Vagina (tissue), 2 donors: Measurements from ENCODE around the gene RSKR. TPM values are rescaled to one million over a fixed set of nuclear protein-coding genes. Genes with fewer than 3 reads are reported as not detected.

ENCODE experiments used
- DNase-seq, 2 donors: peaks; one replicate each; pipeline ENCODE4 v3.0.0-alpha.2; 2017; ENCODE audit errors: extremely low spot score in 2 of 2
- H3K27ac ChIP-seq: fragments of 200-600 bp; sonication (generic); one replicate; pipeline ENCODE4 v1.5.1; 2019
- H3K27me3 ChIP-seq: fragments of 200-600 bp; sonication (generic); one replicate; pipeline ENCODE4 v1.5.1; 2019
- H3K36me3 ChIP-seq, 2 donors: fragments of 200-600 bp; sonication (generic); one replicate each; pipeline ENCODE4 v1.5.1; 2017 to 2019
- H3K4me1 ChIP-seq: fragments of 200-600 bp; sonication (generic); one replicate; pipeline ENCODE4 v1.5.1; 2019
- H3K4me3 ChIP-seq, 2 donors: fragments of 200-600 bp; sonication (generic); 1 replicate in 1 of 2; 2 replicates in 1 of 2; pipeline ENCODE4 v1.5.1; 2016 to 2019
- H3K9me3 ChIP-seq: fragments of 200-600 bp; sonication (generic); one replicate; pipeline ENCODE4 v1.5.1; 2019
- POLR2A ChIP-seq, 2 donors: fragments of 450-650 bp; IDR thresholded peaks; one replicate each; pipeline ENCODE4 v1.6.1; 2017; ENCODE audit warnings: antibody characterized with exemption in 2 of 2, mild to moderate bottlenecking in 2 of 2, moderate library complexity in 2 of 2
- POLR2AphosphoS5 ChIP-seq, 2 donors: sonication (generic); formaldehyde crosslinking; IDR thresholded peaks; one replicate each; pipeline ENCODE4 v1.9.0; 2017; ENCODE audit warnings: antibody characterized with exemption in 2 of 2, mild to moderate bottlenecking in 2 of 2, low read depth in 1 of 2; ENCODE audit not compliant: insufficient read depth in 1 of 2
- intact Hi-C: fragments of 100-400 bp; cut with DNase I; formaldehyde crosslinking; loops from one replicate; pipeline ENCODE4 v1.15.1; 2023
- total RNA-seq: library from RNA; depleted of rRNA; stranded (reverse); fragments of >200 nt; gene quantifications from one replicate; pipeline ENCODE4 v1.2.3, GENCODE V29; 2016
- TF ChIP-seq, protein P1 (sequence below), 3 experiments: fragments of 450-650 bp in 2 of 3; fragments of 200-600 bp in 1 of 3; sonication (generic) in 1 of 3; IDR thresholded peaks; one replicate each; pipeline ENCODE4 v1.5.1; 2017 to 2019; ENCODE audit warnings: antibody characterized with exemption in 3 of 3, mild to moderate bottlenecking in 2 of 3, moderate library complexity in 2 of 3

Gene RSKR
- total RNA-seq, 1 donor from 2014 or later: 21.6 TPM

DNA sequence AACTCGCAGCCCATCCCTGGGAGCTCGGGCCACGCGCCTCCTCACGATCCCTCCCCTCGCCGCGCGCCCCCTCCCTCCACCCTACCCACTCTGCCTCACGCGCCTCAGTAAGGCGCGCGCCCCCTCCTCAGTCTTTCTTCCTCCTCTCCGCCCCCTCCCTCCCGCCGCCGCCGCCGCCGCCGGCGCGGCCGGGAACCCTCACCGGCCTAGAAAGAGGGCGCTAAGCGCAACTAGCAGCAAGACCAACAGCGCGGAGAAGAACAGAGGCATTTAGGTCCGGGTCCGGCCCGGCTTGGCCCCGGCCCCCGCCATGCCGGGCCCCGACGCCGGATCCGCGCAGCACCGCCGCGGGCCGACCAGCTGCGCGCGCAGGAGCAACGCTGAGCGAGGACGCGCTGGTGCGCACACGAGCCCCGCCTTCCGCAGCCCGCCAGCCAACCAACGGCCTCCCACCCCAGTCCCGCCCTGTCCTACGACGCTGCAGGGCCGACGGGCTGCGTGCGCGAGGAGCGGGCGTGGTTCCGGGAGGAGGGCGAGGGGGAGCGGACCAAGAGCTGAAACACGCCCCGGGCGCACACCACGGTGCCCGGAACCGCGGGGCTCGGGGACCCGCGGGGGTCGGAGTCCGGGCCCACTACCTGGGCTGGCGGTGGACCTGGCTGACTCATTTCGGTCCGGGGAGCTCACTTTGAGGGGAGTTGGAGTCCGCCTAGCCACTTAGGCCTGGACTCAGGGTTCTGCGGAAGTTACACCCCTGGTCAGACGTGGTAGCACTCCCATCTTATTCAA, 31.0 kb upstream of the RSKR start, which contains the start of gene BLTP2:
Gene BLTP2 (minus strand): TSS at position 372 of the 789 bp plus-strand sequence. CDS start 102 bp downstream, at position 270.
- intact Hi-C loops: no loop called here
- H3K27ac ChIP-seq: peak within 1 kb of the TSS; percentile 92
- H3K4me3 ChIP-seq: peak within 1 kb of the TSS; percentile 89 to 95
- TF ChIP-seq, protein P1, sequence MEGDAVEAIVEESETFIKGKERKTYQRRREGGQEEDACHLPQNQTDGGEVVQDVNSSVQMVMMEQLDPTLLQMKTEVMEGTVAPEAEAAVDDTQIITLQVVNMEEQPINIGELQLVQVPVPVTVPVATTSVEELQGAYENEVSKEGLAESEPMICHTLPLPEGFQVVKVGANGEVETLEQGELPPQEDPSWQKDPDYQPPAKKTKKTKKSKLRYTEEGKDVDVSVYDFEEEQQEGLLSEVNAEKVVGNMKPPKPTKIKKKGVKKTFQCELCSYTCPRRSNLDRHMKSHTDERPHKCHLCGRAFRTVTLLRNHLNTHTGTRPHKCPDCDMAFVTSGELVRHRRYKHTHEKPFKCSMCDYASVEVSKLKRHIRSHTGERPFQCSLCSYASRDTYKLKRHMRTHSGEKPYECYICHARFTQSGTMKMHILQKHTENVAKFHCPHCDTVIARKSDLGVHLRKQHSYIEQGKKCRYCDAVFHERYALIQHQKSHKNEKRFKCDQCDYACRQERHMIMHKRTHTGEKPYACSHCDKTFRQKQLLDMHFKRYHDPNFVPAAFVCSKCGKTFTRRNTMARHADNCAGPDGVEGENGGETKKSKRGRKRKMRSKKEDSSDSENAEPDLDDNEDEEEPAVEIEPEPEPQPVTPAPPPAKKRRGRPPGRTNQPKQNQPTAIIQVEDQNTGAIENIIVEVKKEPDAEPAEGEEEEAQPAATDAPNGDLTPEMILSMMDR (IDR thresholded peaks at IDR 0.05): peak in 1 of 3 experiments; percentile 23
- peak; percentile 50 to 98 for TF ChIP-seq POLR2AphosphoS5 (IDR thresholded peaks at IDR 0.05; ENCODE audit: insufficient read depth in 1 of 2, low read depth in 1 of 2)
- TF ChIP-seq POLR2A (IDR thresholded peaks at IDR 0.05): peak; percentile 77 to 84
- peak in 1 of 2 donors; percentile 95 for DNase-seq
- H3K36me3 ChIP-seq: peaks cover 1 to 37% of the 10 kb centered on the region in 2 donors
- peaks cover 41% of the 10 kb centered on the region for H3K4me1 ChIP-seq
- no peaks in the 10 kb centered on the region for H3K27me3 ChIP-seq
- no peaks in the 10 kb centered on the region for H3K9me3 ChIP-seq

DNA sequence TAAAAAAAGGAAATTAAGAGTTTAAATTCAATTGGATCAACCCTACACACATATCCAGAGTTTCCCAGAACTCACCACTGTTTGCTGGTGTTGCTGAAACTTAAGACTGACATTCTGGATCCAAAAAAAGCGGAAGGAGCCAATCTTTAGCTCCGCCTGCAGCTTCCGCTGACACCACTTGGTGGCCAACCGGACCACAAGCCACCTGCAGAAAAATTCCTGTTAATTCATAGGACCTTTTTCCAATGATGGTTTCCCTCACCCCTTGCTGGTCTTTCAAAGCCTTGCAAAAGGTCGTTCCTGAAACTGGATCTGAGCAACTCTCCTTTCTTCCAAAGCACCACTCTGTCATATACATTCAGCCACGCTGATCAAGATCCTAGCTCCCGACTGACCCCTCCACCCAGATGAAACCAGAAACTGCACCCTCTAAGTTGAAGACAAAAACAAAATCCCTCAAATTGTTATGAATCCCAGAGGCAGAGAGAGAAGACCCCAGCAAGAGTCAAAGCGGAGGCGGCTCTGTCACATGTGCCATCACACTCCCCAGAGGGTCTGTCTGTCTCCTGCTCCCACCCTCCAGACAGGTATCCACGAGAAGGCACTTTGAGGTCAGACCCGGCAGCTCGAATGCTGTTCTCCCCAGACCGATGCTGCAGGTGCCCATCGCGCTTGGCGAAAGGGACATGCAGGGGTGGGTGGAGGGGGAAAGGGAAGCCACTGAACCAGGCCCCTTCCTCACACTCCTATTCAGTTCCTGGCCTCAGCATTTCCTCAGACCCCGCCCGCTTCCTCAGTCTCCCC, 30.2 kb upstream of the RSKR start:
- Histone ChIP-seq H3K27me3 (no peaks in the 10 kb centered on the region), H3K9me3 (no peaks in the 10 kb centered on the region), H3K4me1 (peaks cover 41% of the 10 kb centered on the region), H3K4me3 (peak overlapping the region; percentile 89 to 95), H3K27ac (peak overlapping the region; percentile 92), H3K36me3 (peaks cover 5 to 45% of the 10 kb centered on the region in 2 donors)
- TF ChIP-seq, protein P1 (IDR thresholded peaks at IDR 0.05): peak in 1 of 3 experiments; percentile 34
- TF ChIP-seq POLR2A (IDR thresholded peaks at IDR 0.05) (no peak), POLR2AphosphoS5 (IDR thresholded peaks at IDR 0.05; ENCODE audit: insufficient read depth in 1 of 2, low read depth in 1 of 2) (no peak)
- peak in 1 of 2 donors; percentile 90 for DNase-seq
- intact Hi-C loops: no loop called here

DNA sequence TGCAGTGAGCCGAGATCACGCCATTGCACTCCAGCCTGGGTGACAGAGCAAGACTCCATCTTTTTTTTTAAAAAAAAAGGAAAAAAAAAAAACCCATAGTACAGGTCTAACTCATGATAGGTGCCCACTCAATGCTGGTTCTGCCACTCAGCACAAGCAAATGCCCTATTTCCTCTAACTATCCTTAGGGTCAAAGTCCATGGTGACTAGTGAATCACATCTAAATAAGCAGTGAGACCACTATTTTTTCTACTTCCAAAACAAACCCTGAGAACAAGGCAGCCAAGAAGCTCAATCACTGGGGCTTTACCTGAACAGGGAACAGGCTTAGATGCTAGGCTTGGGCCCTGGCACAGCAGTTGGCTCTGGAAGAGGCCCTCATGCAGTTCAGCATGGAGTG, 27.6 kb upstream of the RSKR start:
- Histone ChIP-seq H3K9me3 (no peaks in the 10 kb centered on the region), H3K36me3 (peaks cover 5 to 58% of the 10 kb centered on the region in 2 donors), H3K27me3 (no peaks in the 10 kb centered on the region), H3K4me1 (peaks cover 34% of the 10 kb centered on the region), H3K4me3 (no peak overlapping the region), H3K27ac (no peak overlapping the region)
- TF ChIP-seq POLR2AphosphoS5 (IDR thresholded peaks at IDR 0.05; ENCODE audit: insufficient read depth in 1 of 2, low read depth in 1 of 2): no peak
- TF ChIP-seq POLR2A (IDR thresholded peaks at IDR 0.05): no peak
- TF ChIP-seq, protein P1 (IDR thresholded peaks at IDR 0.05): no peak
- no peak for DNase-seq
- intact Hi-C loops: no loop called here

DNA sequence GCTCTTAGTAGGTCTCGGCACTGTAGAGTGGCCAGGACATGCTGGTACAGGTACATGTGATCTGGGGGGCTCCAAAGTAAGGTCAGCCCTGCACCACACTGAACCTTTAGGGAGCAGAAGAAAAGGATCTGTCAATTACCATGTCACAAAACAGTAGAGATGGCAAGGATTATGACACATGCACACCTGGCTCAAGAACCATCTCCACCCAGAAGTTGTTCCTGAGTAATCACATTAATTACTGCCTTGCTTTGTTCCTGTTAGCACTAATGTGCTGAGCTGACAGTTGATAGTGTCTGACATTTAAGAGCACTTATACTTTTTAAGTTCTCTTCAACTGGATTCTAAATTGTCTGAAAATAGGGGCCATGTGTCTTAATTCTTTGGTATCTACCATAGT, 21.5 kb upstream of the RSKR start:
- no peaks in the 10 kb centered on the region for H3K27me3 ChIP-seq
- intact Hi-C loops: no loop called here
- DNase-seq: no peak
- TF ChIP-seq POLR2A (IDR thresholded peaks at IDR 0.05) (no peak), POLR2AphosphoS5 (IDR thresholded peaks at IDR 0.05; ENCODE audit: insufficient read depth in 1 of 2, low read depth in 1 of 2) (no peak)
- TF ChIP-seq, protein P1 (IDR thresholded peaks at IDR 0.05): no peak
- peaks cover 5 to 93% of the 10 kb centered on the region in 2 donors for H3K36me3 ChIP-seq
- no peaks in the 10 kb centered on the region for H3K9me3 ChIP-seq
- H3K4me3 ChIP-seq: no peak overlapping the region
- no peaks in the 10 kb centered on the region for H3K4me1 ChIP-seq
- no peak overlapping the region for H3K27ac ChIP-seq
